Mammary epithelial cell (primary cell): Measurements from ENCODE around the gene MAL.

Experiments used
- EZH2 ChIP-seq: IDR thresholded peaks from 2 replicates; pipeline ENCODE4 v1.6.1; 2012; ENCODE audit warnings: low read length, inconsistent platforms, borderline replicate concordance
- TF ChIP-seq, protein P1 (sequence below), 2 donors: IDR thresholded peaks in 1 of 2; conservative IDR thresholded peaks in 1 of 2; 2 replicates each; pipeline ENCODE4 v1.5.1; 2011 to 2012; ENCODE audit warnings: inconsistent platforms in 2 of 2, low read length in 2 of 2, mild to moderate bottlenecking in 2 of 2, control low read depth in 1 of 2, low read depth in 1 of 2; ENCODE audit not compliant: insufficient read depth in 1 of 2; ENCODE audit errors: extremely low read depth in 1 of 2

DNA sequence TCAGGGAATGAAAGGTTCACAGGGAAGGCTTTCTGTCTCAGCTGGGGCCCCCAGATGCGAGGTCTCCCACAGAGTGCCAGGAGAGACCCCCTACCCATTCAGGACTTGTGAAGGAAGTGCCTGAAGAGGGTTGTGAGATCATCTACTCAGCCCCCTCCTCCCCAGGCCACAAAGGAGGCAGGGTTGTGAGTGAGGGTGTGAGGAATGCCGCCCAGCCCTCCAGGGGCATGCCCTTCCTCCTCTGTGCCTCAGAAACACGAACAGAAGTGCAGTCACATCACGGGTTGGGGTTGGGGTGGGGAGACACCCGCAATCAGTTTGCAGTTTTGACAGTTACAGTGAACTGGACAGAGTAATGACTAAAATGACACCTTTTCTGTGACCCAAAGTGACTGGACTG lies 5.0 kb downstream of the MAL start:
- TF ChIP-seq, protein P1, sequence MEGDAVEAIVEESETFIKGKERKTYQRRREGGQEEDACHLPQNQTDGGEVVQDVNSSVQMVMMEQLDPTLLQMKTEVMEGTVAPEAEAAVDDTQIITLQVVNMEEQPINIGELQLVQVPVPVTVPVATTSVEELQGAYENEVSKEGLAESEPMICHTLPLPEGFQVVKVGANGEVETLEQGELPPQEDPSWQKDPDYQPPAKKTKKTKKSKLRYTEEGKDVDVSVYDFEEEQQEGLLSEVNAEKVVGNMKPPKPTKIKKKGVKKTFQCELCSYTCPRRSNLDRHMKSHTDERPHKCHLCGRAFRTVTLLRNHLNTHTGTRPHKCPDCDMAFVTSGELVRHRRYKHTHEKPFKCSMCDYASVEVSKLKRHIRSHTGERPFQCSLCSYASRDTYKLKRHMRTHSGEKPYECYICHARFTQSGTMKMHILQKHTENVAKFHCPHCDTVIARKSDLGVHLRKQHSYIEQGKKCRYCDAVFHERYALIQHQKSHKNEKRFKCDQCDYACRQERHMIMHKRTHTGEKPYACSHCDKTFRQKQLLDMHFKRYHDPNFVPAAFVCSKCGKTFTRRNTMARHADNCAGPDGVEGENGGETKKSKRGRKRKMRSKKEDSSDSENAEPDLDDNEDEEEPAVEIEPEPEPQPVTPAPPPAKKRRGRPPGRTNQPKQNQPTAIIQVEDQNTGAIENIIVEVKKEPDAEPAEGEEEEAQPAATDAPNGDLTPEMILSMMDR (conservative IDR thresholded peaks at IDR 0.05 in 1 of 2, IDR thresholded peaks at IDR 0.05 in 1 of 2; ENCODE audit: extremely low read depth in 1 of 2, insufficient read depth in 1 of 2, low read depth in 1 of 2, low read length in 2 of 2) = no peak
- no peak for TF ChIP-seq EZH2
